Left renal cortex interstitium (tissue), 4 donors: ENCODE data around the gene LHFPL6. TPM values are rescaled to one million over a fixed set of nuclear protein-coding genes. Genes with fewer than 3 reads are reported as not detected.

Source experiments
- DNase-seq, 4 donors: peaks; one replicate each; pipeline ENCODE4 v3.0.0-alpha.2; 2013; ENCODE audit warnings: low read depth in 4 of 4, low spot score in 2 of 4, missing footprints in 1 of 4
- polyA plus RNA-seq, 4 donors: library from polyadenylated mRNA; unstranded; fragments of 120-200 nt; gene quantifications; one replicate each; pipeline ENCODE4 v1.2.1, GENCODE V29; 2013; ENCODE audit not compliant: insufficient read length in 4 of 4

LHFPL6 gene
- polyA plus RNA-seq, 4 donors = 30.9 to 43.5 (median 38.1) TPM

DNA sequence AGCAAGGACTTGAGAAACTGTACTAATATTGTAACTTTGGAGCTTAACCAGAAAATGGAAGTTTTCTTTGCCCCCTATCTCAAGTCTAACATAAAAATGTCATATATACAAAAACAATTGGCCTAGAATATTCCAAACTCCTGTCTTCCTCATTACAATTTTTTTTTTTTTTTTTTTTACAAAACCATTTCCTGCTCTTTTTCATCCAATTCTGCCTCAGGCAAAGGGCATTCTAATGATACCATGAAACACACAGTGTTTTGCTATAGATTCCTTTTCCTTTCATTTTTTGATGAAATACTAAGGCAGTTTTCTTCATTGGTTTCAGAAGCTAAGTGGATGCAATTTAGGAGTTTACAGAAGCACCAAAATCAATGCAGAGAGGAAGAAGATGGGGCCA, 119.7 kb downstream of the LHFPL6 start:
- no peak for DNase-seq

DNA sequence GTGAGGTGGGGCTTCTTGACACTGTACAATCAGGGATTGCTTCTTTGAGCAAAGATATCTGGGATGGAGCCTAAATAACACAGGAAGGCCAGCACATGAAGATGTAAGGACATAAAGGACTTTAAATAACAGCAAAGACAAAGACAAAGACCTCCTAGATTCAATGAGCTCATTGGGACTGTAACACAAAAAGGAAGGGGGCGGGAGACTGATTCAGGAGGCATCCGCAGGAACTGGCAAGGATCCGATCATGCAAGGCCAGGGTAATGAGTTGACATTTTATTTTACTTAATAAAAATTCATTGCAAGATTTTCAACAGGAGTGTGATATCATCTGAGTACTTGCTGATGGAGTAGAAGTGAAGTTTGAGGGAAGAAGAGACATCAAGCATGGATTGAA, 121.5 kb downstream of the LHFPL6 start:
- DNase-seq = no peak

DNA sequence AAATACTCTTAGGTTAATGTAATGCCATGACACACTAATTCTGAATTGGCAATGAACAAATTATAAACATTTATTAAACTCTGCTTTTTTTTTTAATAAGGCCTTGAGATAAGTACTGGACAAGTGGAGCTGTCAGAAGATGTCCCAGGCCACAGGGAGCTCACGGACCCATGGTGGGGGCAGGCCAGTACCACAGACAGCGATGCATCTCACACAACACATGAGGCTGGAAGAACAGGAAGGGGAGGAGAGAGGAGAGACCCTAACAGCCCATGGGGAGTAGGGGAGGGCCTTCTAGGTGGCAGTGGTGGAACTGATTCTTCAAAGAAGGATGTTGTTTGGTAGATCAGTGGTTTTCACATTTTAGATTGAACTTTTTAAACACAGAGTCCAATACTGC, 128.4 kb downstream of the LHFPL6 start:
- DNase-seq = no peak

DNA sequence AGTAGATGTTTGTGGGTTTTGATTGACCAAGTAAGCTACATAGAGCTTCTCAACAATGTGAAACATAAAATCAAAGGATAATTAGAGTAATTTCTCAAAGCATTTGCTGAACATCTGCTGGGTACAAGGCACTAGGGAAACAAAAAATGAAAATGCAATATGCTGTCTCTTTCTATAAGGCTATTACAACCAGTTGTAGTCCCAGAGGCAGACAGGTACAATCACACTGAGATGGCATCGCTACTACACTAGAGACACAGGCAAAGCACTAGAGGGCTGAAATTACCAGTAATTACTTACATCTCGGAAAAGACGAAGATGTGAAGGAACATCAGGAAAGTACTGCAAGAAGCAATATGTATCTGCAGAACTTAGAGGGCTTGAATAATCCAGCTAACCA, 133.3 kb downstream of the LHFPL6 start:
- no peak for DNase-seq

DNA sequence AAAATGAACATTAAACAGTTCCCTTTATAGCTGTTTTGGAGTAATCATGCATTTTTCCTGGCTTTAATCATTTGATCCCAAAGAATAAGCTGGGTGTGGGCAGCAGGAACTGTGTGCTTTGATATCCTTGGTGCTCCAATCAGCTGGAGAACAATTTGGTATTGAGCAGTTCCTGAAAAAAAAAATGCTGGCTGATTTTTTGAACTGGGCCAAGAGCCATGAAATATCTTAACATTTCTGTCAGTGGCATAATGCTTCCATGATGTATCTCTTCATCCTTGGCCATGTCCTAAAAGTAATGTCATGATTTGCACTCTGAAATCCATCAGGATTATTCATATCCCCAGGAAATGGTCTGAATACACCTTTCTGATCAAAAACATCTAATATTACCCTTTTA, 134.7 kb downstream of the LHFPL6 start:
- no peak for DNase-seq

DNA sequence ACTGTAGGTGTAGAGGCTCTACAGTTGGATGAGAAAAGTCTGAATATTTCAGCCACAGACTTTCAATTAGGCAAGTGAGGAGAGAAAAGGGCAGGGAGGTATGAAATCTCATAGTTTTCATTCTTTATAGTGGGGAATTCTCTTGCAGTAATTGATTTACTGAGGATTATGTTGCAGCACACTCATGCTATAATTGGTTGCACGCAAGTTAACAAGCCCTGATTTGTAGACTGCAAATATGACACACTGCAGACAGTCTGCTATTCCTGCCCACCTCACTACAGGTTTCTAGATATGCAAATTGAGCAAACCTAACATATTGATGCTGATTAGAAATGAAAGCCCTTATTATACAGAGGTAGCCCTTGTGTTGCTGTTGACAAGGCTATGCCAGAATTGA, 139.4 kb downstream of the LHFPL6 start:
- no peak for DNase-seq

DNA sequence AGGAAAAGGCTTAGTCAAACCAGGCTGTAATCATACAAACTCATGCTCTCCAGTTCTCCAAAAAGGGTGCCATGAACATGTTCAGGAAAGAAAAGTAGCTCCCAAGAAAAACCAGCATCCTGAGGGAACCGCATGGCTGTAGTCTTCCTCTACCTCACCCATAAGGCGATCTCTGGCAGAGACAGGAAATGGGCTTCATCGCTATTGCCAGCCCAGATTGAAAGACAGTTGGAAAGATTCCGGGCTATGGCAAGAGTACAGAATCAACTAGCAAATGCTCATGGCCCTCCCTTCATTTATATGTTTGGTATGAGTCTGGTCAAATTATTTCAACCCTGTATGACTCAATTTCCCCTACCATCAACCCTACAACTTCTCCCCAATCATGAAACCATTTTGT, 140.1 kb downstream of the LHFPL6 start:
- no peak for DNase-seq

DNA sequence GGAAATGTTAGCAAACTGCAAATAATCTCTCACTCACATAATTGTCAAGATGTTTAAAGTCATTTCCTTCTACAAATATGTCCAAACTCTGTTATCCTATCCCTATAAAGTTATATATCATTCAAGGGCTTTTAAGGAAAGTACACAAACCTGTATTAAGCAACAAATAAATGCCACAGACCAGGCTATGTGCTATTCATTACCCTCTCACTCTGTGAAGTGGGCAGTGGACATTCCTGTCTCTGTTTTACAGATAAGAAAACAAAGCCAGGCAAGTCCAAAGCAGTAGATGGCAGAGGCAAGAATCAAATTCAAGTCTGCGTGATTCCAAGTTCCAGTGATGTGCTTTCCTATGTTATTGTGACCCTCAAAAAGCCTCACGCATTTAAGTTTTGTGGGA, 140.6 kb downstream of the LHFPL6 start:
- peak in 1 of 4 donors; percentile 26 for DNase-seq

DNA sequence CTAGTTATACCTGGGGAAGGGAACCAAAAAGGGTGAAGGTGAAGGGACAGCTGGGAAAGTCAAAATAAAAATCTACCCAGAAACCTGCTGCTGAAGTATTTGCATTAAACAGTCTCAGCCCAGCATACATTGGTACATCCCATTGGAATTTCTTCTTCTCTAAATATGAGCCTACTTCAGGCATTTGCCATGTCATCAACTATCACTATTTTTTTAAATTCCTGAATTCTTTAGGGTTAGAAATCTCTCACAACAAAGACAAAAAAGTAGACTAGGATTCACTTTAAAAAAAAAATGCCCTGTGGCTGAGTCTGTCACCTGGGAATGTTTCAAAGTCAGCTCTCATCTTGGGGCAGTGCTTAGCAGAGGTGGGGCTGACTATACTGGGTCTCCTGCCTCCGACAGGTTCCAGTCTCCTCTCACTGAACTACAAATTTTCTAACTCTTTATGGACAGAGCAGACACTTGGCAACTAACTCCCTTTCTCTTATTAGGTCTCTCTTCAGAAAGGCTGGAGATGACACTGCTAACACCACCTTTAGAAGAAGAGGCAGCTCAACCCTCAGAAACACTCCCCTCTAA, 141.2 kb downstream of the LHFPL6 start:
- no peak for DNase-seq

DNA sequence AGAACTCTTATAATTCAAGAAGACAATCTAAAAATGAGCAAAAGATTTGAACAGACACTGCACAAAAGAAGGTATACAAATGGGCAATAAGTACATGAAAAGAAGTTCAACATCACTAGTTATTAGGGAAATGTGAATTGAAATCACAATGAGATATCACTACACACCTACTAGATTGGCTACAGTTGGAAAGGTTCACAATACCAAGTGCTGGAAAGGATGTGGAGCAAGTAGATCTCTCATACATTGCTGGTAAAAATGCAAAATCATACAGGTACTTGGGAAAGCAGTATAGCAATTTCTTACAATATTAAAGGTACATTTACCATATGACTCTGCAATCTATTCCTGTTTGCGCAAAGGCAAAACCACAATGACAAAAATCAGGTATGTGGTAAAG, 145.7 kb downstream of the LHFPL6 start:
- DNase-seq = no peak

DNA sequence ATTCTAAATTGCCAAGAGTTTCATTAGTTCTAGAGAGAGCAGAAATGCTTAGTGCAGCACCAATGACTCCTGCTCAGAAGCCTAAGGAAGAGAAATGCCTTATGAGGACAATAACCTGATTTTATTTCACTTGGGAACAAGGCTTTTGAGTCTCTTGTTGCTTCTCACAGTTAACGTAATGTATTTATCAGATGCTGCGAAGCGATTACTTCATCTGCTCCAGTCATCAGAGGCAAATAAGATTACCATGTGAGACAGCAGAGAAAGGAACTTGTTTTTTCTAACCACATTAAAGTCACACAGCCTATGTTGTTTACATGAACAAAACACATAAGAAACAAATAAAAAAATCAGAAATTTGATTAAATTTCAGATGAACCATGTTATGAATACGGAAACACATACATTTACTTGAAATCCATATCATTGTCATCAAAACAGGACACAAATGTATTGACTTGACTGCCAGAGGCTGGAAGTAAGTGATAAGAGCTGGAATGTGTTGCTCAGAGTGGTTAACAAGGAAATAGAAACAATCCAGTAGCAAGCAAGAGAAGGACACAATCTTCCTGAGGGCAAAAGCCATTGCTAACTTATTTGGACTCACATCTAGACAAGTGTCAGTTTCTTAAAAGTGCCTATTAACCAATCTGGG, 147.3 kb downstream of the LHFPL6 start:
- no peak for DNase-seq

DNA sequence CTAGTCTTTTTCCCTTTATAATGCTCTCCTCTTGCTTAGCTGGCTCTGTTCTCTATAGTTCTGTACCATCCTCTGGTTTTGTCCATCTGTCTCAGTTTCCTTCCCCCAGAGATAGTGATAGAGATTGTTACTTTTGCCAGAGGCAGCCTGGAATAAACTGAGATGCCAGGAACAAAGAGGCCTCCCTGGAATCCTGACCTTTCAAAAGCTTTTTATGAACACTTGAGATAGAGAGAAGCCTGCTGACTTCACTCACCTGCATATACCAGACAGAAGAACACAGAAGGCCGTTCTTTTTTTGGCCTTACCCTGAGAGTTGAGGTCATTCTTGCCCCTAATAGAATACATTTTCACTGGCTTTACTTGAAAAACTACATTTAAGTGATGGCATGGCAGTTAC, 150.2 kb downstream of the LHFPL6 start:
- no peak for DNase-seq

DNA sequence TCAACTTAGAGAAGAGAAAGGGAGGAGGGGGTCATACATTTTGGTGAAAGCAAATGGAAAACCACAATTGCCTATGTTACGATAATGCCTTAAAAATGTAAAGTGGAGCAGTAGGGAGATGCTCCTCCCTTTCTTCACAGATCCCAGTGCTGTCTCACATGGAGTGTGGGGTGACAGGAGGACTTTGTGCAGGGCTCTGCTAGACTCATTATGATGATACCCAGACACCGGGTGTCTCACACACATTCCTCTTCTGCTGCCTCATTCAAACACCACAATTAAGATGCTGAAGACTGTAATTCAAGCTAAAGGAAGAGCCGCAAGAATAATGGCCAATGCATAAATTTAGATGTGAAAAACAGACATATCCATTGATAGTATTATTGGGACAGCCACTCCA, 150.6 kb downstream of the LHFPL6 start:
- DNase-seq = no peak

DNA sequence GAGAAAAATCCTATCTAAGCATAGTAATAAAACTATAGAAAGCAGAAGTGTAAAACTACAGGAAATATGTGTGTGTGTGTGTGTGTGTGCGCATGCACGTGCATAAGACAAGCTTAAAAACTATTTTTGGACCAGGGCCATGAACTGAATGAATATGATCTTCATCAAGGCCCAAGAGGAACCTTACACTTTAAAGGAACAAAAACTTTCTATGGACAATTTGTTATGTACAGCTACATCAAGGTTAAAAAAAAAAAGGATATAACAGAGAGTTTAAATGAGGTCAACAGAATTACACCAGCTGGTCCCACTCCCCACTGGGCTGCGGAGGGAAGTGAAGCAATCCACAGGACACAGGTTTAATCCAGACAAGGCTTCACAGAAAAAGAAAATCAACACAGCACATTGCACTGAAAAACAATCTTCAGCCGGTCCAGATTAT, 151.1 kb downstream of the LHFPL6 start:
- peak in 1 of 4 donors; percentile 19 for DNase-seq

DNA sequence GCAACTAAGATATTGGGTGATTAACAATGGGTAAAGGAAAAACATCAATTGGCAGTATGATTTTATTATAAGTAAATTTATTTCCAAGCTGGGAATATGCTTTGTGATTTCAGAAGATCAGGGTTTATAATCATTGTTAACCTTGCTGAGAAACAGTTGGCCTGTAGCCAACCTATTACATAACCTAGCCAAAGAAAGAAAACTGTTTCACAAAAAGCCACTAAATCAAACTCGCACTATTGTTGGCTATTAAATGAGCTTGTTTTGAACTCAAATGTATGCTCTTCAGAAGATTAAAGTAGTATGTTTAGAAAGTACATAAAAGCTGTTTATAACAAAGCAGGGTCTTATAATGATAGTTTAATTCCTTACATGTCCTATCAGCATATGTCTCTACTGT, 151.7 kb downstream of the LHFPL6 start:
- no peak for DNase-seq

DNA sequence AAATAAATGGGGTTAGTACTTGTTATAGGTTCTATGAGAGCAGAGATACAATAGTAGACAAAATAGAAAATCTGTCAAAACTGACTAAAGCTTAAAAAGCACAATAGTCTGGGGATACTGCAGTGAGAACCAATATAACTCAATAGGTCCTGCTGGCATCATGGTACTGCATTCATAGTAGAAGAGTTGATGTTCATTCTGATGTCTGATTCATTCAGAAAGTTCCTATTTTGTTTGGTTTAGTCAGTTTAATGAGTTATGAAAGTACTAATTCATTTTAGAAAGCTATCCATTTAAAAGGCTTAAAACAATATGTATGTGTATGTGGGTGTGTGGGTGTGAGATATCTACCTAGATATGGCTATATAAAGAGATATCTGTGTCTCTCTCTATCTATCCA, 152.8 kb downstream of the LHFPL6 start:
- DNase-seq = no peak

DNA sequence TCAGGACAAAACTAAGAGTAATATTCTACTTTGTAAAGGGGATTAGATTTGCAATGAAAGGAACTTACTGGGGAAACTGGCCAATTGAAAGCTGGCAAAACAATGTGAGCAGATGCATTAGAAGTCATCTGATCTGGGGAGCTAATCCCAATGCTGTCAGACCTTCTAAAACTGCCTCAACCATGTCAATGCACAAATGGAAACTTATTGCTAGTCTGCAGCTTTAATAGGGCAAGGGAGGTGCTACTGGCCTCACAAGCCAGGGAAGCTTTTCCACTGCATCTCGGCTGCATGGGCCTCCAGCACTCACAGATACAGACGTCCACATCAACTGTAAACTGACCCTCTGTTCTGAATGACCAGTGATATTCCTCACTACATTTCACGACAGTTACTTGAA, 154.2 kb downstream of the LHFPL6 start:
- DNase-seq = no peak

DNA sequence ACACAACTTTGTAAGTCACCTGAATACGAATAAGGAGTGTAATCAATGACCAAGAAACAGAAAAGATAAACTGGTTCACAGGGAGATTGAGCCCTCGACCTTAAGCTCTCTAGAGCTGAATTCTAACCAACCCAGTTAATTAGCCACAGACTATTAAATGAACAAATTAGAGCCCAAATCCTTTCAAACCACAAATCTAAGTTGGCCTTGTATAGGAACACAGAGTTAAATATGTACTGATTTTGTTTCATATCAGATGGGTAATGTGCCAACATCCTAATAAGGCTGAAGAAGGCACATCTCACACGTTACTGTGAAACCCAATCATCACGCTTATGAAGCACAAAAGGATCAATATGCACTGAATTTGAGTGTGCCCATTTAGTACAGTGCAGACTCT, 156.1 kb downstream of the LHFPL6 start:
- no peak for DNase-seq

DNA sequence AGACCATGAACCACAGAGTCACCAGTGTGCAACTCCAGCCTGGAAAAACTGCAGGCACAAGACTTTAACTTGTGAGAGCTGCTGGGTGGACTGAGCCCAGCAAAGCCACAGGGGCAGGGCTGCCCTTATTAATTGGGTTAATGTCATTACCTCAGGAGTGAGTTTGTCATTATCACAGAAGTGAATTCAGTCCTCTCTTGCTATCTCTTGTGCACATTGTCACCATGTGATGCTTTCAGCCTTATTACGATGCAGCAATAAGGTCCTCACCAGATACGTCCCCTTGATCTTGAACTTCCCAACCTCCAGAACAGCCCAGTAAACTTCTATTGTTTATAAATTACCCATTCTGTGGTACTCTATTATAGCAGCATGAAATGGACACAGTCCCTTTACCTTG, 158.1 kb downstream of the LHFPL6 start:
- no peak for DNase-seq

DNA sequence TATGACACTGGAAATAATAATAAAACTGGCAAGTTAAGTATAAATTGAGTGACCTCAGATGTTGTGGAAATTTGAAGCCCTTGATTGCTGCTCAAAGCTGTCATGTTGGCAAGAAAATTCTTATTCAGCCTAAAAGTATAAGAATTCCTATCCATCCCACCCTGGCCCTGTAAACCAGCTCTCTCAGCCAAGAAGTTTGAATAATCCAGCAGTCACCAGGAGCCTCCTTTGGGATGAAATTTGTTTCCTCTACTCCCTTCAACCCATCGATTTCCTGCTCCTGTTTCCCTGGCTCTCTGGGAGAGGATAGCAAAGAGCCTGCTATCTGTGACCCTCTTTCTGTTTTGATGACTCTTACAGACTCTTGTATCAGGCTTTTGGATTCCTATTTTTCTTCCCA, 169.3 kb downstream of the LHFPL6 start:
- DNase-seq = no peak

DNA sequence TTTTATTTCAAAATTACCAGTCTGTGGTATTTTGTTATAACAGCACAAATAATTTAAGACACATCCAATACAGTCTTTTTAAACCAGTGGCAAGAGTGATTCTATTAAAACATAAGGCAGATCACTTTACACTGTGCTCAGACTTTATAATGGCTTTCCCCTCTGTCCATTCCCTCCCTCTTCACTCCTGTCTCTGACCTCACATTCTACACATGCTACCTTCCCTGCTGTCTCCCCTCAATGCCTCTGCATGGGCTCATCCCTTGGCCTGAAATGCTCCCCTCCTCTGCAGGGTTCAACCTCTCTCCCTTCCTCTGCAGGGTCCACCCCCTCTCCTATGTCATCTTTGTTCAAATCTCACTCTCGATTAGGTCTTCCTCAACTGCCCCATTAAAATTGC, 170.8 kb downstream of the LHFPL6 start:
- no peak for DNase-seq

DNA sequence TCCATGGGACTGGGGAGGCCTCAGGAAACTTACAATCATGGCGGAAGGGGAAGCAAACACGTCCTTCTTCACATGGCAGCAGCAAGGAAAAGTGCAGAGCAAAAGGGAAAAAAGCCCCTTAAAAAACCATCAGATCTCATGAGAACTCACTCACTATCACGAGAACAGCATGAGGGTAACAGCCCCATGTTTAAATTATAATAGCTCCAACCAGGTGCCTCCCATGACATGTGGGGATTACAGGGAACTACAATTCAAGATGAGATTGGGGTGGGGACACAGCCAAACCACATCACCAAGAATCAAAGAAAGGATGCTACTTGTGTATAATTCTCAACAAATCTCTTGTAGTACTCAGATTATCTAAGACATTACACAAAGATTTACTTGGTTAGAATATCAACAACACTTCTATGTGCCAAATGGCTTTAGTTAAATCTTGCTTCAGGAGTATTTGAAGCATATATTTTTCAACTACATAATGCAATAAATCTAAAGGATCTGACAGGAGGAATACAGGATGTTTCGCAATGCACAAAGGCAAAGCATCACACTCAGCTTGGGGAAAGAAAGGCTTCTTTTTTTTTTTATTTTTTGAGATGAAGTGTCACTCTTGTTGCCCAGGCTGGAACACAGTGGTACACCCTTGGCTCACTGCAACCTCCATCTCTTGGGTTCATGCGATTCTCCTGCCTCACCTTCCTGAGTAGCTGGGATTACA, 180.0 kb downstream of the LHFPL6 start:
- DNase-seq = no peak
